HUDEP-2 (cell line): Measurements from ENCODE around the gene CACYBP.

Source experiments
- DNase-seq, 76 experiments: peaks; one replicate each; lab custom pipeline; 2025; ENCODE audit not compliant: unreplicated experiment in 76 of 76; lab: John Stamatoyannopoulos, UW

CACYBP gene, protein sequence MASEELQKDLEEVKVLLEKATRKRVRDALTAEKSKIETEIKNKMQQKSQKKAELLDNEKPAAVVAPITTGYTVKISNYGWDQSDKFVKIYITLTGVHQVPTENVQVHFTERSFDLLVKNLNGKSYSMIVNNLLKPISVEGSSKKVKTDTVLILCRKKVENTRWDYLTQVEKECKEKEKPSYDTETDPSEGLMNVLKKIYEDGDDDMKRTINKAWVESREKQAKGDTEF

DNA sequence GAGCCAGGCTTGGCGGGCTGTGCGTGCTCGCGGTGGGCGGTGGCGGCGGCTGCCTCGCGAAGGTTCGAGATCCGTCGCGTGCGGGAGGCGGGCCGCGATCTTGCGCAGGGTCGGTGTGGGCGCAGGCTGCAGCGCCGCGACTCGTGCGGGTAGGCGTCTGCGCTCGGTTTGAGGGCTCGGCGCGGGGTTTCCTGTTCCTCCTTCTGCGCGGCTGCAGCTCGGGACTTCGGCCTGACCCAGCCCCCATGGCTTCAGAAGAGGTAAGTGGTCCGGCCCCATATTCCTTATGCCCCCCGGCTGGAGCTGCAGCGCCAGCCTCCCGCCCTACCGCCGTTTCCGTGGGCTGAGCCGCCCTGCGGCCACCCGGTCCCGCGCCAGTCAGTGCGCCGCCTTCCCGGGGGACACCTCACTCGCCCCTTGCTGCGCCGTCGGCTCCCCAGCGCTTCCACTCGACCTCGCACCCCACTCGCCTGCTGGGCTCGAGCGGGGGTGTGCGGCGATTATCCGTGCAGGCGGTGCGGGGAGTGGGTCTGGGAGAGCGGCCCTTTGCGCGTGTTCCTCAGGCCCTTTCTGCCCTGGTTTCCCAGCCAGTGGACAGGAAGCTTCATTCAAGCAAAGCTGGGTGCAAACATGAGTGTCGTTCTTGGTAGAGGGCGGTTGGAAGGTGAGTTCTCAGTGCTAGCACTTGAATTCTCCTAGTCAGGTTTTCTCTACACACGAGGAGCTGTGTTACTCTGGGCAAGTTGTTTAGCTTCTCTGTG lies at the start of gene CACYBP:
CACYBP (plus strand) TSS at position 12 of the 761 bp plus-strand sequence; CDS start at position 246, 234 bp downstream.
- DNase-seq = peak in 7 of 76 experiments; percentile 16 to 62 (median 41)

DNA sequence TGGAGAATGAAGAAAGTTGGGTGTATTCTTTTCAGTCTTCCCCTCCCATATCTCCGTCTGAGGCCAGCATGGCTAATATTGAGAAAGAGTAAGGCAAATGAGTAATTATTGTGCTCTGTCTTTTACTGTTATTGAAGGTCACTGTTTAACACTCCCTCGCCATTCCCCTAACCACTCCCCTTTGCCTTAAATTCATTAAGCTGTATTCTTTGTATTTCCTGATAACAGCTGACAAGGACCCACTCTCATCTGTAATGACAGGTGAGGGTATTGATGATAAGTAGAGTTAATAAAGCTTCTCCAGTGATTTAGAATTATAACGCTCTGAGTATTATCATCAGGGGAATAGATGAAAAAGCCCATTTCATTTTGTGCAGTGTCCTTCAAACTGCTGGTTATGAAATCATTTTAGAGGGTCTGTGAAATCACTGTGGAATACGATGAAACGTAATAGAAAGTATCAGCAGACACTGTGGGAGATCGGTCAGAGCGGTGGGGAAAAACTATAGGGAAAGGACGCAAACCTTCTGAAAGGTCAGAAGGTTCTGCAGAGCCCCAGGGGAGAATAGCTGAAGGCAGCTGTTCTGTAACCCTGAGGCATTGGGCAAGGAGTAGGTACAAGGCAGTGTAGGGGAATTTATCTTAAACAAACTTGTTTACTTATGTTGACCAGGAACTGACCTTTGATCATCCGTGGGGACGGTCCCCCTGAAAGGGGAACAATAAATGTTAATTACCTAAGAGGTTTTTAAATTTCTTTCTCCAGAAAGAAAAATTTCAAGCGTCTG lies 46.3 kb upstream of the CACYBP start:
- no peak for DNase-seq

DNA sequence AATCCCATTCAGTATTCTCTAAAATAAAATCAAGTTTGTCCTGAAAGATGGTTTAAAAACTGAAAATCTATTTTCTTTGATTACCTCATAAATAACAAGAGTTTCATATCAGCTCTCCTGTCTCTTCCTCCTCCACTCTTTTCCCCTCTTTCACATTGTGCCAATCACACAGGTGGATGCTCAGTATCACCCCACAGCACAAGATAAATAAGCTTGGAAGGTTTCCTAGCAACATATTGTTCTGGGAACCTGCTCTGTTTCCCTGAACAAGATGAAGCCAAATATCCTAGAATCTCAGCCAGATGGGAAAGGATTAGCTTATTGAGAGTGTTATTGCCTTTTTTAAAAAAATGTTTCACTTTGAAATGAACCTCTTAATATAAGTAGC lies 45.7 kb upstream of the CACYBP start:
- DNase-seq = no peak

DNA sequence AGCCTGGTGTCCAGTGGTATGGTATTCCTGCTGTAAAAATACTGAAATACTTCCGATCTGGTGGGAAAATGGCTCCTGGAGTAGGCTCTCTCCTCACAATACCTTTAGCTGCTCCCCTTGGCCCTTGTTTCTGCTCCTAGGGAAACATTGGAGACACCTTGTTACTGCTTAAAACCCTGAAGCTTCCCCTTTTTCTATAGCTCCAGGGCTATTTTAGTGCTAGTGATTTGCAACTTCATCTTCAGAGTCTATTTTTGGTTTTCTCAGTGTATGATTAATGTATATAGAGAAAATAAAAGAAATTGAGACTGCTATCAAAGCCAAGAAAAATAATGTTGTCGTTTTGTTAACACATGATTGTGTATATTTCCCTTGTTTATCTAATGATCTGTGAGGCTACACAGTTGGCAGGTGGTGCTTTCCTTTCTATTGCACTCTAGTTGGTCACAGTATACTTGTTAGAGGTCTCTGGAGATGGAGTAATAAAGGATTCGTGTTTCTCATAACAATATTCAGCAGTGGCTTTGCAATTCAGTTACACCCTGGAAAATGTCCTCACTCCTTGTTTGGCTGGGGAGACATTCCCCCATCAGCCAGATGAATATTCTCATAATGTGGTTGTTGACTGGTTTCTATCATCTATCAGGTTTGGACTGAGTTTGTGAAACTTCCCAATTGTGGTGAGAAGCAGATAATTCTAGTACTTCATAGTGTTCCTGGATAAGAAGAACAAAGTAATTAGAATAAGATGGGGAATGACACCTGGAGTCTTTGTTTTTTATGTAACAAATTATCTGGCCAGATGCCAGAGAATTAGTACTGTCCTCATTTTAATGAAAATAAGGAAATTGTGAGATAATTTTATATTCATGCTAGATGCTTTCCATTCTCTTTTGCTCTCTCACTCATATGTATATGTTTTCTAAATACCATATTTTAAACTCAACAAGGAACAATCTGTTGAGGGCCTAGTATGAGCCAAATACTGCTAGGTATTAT lies 44.8 kb upstream of the CACYBP start:
- DNase-seq = peak in 1 of 76 experiments; percentile 36

DNA sequence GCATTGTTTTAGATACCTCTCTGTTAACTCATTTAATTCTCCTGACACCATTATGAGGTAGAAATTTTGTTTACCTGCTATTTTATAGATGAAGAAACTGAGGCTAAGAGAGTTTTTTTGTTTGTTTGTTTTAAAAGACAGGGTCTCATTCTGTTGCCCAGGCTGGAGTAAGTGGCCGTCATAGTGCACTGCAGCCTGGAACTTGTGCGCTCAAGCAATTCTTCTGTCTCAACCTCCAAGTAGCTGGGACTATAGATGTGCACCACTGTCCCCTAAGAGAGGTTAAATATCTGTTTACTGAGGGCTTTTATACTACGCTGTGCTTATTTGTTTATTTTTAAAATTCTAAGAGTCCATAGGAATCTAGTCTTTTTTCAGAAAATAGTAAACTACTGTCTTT lies 43.7 kb upstream of the CACYBP start:
- no peak for DNase-seq

DNA sequence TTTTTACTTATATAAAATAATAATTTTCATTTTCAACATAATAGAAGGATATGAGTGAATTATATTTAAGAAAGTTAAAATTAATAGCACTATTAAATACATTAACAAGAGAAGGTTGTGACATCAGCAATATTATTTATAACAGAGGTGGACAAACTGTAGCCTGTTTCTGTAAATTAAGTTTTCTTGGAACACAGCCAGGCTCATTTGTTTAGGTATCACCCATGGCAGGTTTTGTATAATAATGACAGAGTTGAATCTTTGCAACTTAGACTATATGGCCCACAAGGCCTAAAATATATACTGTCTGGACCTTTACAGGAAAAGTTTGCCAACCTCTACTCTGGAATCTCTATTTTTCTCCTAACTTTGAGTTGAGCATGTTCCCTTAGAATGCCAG lies 42.8 kb upstream of the CACYBP start:
- DNase-seq = no peak

DNA sequence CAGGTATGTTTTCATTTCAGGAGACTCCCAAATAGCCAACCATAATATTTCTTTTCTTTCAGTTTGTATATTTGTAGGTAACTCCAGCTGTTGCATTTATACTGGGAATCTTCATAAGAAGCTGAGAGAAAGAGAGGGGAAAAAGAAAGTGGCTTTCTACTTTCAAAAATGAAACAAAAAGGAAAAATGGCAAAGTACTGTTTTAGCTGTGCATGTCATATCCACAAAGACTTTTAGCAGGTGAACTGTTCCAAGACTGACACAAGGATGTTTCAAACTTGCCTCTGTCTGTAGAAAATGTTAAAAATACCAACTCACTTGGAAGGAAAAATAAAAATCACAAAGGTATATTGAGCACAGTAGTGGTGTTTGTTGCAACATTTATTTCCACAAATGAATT lies 41.9 kb upstream of the CACYBP start:
- no peak for DNase-seq

DNA sequence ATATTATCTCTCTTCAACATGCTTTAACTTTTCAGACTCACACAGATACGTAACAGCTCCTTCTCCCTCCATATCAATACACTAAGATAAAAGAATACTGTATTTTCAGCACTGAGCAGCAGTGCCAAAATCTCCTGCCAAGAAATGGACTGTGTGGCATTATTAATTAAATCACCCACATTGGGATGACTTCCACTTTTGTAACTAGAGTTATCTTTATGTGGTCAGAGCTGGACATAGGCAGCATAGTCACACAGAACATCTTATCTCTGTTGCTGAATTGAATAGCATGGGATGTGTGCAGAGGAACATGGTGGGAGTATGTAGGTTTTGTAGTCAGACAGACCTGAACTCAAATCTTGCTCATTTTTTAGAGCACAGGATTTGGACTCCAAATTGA lies 41.4 kb upstream of the CACYBP start:
- DNase-seq = peak in 4 of 76 experiments; percentile 7 to 35 (median 28)

DNA sequence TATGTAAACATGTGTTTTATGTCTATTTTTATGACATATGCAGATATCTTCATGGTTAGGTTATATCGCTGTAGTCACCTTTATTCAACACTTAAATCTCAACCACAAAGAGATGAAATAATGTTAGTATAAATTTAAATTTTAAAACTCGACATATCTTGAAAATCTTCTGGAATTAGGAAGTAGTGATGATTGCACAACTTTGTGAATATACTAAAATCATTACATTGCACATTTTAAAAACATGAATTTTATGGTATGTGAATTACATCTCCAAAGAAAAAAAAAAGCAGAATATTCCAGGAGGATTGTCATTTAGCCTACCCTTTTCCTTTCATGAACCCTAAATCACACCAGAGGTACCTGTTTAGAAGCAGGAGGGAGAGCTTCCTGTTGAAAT lies 39.4 kb upstream of the CACYBP start:
- DNase-seq = no peak

DNA sequence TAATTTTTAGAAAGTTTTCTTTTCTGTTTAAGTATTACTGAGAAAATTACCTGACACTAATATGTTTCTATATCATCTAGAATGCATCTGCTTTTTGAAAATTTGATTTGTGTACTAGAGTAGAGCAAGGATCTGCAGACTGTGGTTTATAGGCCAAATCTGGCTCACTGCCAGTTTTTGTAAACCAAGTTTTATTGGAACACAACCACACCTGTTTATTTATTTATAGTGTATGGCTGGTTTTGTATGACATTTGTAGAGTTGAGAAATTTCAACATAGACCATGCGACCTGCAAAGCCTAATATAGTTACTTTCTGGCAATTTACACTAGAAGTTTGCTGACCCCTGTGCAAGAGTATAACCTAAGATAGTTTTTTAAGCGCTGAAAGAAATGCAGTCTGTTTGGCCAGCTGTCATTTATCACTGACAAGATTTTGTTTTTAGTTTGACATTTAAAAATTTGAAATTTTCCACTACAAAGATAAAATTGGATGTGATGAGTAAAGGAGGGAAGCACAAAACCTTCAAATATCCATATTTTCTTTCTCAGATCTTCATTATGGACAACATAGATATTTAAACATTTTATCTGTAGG lies 36.1 kb upstream of the CACYBP start:
- peak in 7 of 76 experiments; percentile 4 to 32 (median 16) for DNase-seq

DNA sequence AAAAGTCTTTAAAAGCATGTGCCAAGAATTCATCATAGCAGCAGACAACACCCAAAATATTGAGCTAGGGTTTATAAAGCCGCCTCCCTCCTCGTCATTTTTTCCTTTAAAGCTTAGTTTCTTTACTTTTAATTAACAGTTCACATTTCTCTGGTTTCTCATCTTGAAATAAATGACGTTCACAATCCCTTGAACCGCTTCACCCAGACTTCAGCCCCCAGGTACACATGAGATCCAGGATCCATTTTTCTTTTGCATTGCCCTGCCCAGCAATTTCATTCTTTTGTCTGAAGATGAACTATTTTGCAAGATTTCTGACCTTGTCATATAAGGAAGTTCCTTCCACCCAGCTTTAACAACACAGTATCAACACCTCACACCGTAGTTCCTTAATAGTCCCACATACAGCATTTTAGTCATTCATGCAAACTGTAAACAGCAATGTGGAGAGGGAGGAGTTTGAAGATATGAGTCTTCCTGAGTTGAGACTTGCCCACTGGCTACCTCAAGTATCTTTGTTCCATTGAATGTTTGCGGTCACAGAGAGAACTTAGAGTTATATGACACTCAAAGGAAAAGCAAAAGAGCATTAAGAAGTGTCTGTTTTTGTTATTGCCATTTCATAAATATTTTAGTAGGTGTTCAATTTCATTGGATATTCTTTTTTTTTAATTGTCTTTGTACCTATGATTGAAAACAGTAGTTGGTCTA lies 35.3 kb upstream of the CACYBP start:
- DNase-seq = peak in 29 of 76 experiments; percentile 19 to 85 (median 42)

DNA sequence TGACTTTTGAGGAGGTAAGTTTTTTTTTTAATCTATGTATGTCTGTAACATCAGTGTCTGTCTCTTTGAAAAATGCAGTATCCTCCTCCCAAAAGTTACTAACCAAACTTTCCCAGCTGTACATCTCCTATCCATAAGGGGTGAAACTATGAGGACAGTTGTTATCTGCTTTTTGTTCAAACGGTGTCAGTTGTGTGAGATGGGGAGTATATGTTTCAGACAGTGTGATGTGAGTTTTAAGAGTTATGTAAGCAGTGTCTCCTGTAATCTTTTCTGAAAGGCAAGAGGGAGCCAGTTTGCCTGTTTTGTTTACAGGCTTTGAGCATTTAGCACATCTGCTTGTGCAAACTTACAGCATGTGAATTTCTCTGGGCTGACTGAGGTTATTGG lies 34.8 kb upstream of the CACYBP start:
- peak in 2 of 76 experiments; percentile 14 to 46 for DNase-seq

DNA sequence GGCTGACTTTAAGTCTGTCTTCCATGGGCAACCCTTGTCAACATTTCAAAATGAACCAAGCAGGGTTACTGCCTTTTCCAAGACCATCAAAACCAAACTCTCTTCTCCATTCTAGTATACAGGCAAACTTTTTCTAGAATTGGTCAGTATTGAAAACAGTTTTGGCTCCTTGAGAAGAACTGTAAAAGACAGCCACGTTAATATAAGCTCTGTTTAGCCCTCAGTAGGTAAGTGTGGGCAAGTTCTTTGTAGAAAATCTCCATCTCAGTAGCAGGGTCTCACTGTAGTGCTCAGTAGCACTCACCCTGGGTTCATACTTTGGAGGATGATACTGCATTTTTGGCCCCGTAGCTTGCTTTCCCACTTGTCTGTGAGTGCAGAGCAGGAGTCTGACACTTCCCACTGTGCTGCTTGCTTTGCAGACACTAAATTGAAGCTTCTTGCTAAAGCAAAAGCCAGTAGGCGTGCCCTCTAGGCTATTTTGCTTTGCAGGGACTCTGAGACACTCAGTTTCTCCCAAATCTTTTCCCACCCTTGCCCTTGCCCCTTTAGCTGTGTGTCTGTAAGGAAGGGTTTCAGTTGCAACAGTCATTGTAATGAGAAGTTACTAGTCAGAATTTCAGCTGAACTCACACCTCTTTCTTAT lies 34.3 kb upstream of the CACYBP start:
- DNase-seq = peak in 8 of 76 experiments; percentile 9 to 34 (median 22)

DNA sequence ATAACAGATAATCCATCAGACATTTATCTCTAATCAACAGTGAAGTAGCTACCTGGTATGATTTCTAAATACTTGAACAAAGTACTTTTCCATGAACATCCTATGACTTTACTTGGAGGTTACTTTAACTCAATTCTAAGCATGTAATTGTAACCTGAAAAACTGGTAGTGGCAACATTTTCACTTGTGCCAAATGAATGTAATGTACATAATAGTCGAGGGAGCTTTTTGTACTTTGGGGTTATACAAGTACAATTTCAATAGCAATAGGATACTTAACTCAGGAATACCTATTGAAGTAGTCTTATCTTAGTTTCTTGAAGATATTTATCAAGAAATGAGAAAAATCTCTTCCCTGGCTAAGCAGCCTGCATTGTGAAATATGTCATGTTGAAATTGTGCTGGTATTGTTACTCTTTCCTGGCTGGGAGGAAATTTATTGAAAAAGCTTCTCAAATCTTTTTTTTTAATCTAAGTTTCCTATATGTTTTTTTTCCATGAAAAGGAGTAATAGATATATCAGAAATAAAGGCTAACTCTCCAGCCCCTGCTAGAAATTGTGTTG lies 33.7 kb upstream of the CACYBP start:
- DNase-seq = no peak

DNA sequence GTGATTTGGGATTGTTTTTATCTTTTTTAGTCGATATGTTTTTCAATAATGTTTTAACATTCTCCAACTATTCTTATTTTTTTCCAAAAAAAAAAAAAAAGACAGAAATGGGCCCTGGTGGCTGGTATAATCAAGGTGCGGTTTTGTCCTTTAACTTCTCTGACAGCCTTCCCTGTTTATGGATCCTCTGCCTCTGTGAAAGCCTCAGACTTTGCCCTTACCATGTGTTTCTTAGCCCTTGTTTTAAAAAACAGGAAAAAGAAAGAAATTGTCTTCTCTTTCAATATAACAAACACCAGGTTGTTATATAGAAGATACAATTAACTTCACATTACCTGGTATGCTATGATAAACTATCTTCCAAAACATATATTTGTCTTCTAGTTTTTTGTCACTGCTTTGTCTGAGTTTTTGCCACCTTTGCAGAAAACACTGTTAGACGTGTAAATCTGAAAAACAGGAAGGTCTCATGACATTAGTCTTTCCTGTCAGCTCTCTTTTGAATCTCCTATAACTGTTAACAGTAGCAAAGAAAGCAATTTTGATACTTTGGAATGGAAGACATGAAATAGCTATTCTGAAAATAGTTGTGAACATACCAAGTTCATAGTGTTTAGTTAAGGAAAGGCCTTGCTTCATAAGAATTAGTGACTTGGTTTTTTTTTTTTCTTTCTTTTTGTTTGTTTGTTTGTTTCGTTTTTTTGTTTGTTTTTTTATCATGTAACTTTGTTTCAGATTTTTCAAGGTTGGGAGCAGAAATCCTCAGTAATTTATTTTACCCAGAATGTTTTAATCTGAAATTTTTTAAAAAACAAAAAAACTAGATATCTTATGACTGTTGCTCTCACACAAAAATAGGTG lies 31.7 kb upstream of the CACYBP start:
- DNase-seq = no peak

DNA sequence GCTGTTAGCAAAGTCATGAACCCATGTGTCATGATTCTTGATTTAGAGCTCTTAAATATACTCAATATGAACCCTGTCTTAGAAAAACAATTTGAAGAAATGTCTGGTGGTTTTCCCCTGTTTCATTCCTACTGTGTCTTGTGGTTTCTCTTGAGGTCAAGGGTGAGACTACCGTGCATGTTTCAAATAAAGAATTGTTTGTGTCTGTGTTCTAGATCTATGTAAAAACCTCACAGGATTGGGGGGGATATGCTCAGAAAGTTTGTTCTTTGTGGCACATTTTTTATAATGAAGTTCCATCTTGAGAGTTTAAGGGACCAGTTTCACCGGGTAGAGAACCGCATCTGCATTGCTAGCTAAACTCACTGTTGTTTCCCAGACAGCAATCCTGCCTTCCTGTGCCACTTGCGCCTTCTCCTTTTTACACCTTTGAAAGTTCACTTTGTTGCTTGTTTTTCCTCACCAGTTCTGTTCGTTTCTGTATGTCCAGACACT lies 30.9 kb upstream of the CACYBP start:
- DNase-seq = no peak

DNA sequence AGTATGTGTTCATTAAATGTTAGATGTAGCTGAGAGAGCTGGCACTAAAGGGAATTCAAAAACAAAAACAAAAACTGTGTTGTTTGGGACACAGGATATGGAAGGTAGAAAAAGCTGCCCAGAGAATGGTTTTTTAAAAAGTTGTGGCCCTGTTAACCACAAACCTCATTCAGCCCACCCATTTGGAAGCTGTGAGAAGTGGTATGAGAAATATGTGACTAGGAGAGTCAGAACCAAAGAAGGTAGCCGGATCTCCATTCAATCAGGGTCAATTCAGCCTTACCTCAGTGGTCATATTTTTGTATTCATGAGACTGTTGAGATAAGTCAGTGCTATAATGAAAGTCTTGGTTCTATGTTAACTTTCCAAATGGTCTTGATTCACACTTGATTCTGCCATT lies 29.8 kb upstream of the CACYBP start:
- DNase-seq = no peak
